Measurements from ENCODE around the gene PLEKHH1.

GRCh38 chr14:67544590-67544989 is 11.5 kb downstream of the PLEKHH1 start:
- TF ChIP-seq CTCF (IDR thresholded peaks at IDR 0.05; ENCODE audit: insufficient read depth, low read length, poor library complexity, severe bottlenecking), result no peak
- no peak for TF ChIP-seq EZH2phosphoT487 (conservative IDR thresholded peaks at IDR 0.05; ENCODE audit: low read length)

Measured in SU-DHL-6 (cell line).